HG02981 (cell line): ENCODE measurements around the gene CCNY.

Experiments used
- ATAC-seq: cut with Tn5 transposase; IDR thresholded peaks from one replicate; pipeline ENCODE4 v1.9.1; 2021; ENCODE audit warnings: mild to moderate bottlenecking, moderate library complexity; ENCODE audit not compliant: unreplicated experiment

Gene CCNY

DNA sequence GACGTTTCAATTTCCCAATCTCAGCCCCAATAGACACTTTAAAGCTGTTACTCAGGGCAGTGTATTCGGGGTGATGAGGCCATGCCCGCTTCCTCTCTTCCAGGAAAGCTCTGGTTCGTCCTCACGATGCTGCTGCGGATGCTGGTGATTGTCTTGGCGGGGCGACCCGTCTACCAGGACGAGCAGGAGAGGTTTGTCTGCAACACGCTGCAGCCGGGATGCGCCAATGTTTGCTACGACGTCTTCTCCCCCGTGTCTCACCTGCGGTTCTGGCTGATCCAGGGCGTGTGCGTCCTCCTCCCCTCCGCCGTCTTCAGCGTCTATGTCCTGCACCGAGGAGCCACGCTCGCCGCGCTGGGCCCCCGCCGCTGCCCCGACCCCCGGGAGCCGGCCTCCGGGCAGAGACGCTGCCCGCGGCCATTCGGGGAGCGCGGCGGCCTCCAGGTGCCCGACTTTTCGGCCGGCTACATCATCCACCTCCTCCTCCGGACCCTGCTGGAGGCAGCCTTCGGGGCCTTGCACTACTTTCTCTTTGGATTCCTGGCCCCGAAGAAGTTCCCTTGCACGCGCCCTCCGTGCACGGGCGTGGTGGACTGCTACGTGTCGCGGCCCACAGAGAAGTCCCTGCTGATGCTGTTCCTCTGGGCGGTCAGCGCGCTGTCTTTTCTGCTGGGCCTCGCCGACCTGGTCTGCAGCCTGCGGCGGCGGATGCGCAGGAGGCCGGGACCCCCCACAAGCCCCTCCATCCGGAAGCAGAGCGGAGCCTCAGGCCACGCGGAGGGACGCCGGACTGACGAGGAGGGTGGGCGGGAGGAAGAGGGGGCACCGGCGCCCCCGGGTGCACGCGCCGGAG is 271.4 kb downstream of the CCNY start:
- no peak for ATAC-seq

DNA sequence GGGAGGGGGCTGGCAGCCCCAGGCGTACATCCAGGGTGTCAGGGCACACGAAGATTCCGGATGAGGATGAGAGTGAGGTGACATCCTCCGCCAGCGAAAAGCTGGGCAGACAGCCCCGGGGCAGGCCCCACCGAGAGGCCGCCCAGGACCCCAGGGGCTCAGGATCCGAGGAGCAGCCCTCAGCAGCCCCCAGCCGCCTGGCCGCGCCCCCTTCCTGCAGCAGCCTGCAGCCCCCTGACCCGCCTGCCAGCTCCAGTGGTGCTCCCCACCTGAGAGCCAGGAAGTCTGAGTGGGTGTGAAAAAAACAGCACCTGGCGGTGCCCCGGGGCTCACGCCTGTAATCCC is 272.0 kb downstream of the CCNY start:
- ATAC-seq, result no peak

GRCh38 chr10:35611750-35612149 is 275.4 kb downstream of the CCNY start:
- ATAC-seq, result no peak

GRCh38 chr10:35612385-35613106 is 276.2 kb downstream of the CCNY start:
- no peak for ATAC-seq

- no peak for ATAC-seq
Measured at GRCh38 chr10:35613107-35613440, 276.8 kb downstream of the CCNY start.

DNA sequence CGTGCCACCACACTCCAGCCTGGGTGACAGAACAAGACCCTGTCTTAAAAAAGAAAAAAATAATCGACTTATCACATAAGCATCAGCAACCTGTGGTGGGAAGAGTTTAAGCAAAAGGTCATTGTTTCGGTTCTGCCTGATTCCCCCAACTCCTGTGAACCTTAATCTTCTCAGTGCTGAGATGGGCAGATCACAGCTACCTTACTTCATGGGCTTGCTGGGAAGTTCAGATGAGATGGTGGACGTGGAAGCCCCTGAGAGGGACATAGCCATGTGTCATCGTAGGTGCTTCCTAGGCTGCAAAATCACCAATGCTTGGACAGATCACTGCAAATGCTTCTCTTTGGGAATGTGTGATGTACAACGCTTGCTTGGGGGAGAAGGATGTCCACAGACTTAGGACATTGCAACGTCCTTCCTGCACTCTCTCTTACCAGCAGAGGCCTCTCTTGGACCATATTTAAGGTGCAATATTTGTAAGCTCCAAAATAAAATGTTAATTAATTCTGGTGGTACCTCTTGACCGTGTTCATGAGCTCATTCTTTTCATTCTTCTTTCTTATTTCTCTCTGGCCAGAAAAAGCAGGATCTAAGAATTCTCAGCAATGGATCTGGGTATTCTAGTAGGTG is 277.4 kb downstream of the CCNY start:
- ATAC-seq, result no peak

DNA sequence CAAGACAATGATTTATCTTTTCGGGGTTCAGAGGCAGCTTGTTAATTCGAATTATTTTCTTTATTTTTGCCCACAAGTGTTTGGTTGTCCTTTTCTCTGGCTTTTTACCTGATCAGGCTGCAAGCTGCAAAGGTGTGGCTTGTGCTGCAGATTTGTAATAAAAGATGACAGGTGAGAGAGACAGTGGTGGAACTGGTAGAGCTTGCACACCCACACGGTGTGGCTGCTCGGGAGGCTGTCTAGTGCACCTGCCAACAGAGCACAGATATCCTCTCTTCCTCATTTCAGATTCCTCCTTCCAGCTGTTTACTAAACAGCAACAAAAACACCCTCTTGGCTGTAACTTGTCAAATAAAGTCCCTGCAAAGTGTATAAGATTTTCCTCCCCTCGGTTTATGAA is 278.0 kb downstream of the CCNY start:
- no peak for ATAC-seq
